Activated CD8-positive, alpha-beta memory T cell treated with anti-CD3 and anti-CD28 coated beads, Interleukin-2, amount 50 U/mL, for 24 hours (primary cell): Measurements from ENCODE around the gene SLC17A6.

Experiments used
- DNase-seq: peaks from one replicate; pipeline ENCODE4 v3.0.0-alpha.2; 2020; ENCODE audit errors: extremely low read depth

SLC17A6 gene

DNA sequence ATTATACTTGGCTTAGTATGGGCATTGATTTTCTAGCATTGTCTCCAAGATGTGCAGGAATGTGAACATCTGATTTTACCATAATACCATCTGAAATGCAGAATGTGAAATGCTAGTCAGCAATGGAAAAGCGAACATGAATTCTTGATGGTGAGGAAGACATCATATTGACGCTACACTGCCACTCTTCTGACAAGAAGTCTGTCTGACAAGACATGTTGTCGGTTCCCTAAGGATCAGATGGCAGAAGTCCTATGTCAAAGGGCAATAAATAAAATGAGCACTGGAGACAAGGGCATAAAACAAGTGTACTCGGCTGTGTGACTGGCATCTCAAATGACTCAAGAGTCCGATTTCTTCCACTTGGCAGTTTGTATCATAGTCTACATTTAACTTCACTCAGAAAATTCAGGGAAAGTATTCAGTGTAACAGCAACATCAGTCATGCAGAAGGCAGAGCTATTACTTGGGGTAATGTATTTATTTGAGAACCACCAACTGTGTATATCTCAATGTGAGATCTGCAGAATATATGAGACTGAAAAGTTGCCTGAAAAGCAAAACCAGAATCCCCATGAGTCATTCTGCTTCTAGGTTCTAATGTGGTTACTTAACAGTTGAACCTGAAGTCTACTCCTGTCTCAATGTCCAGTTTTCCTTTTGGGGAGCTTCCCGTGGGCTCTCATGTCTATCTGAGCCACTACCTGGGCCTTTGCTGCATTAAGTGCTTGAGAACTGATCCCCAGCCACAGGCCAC, 51.5 kb downstream of the SLC17A6 start:
- no peak for DNase-seq

DNA sequence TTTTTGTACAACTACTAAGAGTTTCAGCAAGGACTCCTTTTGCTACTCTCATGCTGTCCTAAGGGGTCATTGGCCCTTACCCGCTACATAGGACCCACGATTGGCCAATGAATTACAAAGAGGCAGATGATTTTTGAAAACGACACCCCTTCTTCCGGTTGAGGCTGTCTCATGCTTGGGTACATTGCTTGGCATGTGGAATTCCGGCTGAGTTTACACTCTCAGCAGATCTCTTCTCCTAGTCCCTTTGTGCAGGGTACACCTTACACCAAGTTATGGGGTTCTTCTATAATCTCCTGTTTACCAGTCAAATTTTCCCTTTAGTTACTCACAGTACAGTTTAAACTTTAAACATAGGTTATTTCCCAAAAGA, 52.1 kb downstream of the SLC17A6 start:
- no peak for DNase-seq

DNA sequence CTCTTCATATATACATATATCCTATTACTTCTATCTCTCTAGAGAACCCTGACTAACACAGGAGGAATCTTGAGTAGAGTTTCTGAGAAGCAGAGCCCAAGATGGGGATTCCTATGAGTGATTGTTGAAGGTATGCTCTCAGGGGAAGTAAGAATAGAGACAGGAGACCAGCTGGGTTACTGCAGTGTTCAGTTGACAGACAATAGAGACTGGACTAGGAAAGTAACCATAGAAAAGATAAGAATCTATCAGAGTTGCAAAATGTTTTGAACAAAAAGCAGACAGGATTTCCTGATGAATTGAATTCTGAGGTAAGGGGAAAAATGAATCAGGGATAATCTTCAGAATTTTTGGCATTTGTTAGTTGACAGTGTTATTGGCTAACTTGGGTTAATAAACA, 54.4 kb downstream of the SLC17A6 start:
- DNase-seq: no peak

DNA sequence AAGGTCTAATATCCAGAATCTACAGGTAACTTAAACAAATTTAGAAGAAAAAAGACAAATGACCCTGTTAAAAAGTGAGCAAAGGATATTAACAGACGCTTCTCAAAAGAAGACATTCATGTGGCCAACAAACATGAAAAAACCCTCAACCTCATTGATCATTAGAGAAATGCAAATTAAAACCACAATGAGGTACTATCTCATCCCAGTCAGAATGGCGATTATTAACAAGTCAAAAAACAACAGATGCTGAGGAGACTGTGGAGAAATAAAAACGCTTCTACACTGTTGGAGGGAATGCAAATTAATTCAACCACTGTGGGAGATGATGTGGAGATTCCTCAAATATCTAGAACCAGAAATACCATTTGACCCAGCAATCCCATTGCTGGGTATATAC, 67.2 kb downstream of the SLC17A6 start:
- no peak for DNase-seq

DNA sequence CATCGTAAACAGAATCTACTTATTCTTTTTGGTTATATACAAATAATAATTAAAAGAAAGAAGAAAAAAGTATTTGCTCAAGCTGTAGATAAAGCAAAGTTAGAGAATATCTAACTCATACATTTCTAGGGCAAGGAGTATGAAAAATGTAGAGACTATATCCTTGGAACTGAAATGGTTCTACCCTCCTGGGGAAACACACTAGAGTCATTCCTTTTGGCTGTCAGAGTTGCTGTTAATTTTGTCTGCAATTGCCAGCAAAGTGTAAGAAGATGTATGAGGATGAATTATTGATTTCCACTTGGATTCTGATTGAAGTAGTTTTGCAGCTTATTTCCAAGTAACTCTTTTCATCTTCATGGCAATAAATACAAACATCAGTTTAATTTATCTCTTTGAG, 69.1 kb downstream of the SLC17A6 start:
- no peak for DNase-seq

DNA sequence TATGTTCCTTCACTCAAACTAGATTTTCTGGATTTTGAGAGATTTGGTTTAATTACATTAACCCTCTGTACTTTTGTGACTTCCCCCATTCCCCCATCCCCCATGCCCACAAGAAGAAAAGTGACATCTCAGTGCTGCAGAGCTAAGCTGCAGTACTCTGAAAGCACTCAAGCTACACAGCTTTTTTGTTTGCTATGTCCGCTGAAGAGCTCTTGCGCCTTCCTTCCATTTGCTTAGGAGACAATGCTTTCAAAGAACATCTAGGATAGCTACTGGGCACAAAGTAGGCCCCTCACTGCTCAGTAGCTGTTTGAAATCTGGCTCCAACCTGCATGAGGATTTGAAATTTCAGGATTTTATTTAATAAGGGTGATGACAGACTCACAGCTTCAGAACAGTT, 69.7 kb downstream of the SLC17A6 start:
- no peak for DNase-seq

DNA sequence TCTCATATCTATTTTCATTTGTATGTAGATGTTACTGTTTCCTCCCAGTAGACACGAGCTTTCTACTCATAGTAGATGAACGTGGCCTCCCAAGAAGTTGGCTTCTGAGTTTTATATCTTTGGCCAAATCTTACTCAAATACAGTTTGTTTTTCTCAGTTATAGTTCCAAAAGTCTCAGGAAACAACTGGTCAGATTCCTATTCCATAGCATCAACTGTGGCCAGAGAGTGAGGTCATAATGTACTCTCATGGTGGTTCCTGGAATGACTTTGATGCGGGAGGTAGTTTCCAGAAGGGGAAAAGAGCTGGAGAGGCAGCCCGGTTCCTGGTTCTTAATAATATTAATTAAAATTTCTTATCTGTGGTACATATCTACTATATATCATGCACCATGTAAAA, 77.3 kb downstream of the SLC17A6 start:
- no peak for DNase-seq

DNA sequence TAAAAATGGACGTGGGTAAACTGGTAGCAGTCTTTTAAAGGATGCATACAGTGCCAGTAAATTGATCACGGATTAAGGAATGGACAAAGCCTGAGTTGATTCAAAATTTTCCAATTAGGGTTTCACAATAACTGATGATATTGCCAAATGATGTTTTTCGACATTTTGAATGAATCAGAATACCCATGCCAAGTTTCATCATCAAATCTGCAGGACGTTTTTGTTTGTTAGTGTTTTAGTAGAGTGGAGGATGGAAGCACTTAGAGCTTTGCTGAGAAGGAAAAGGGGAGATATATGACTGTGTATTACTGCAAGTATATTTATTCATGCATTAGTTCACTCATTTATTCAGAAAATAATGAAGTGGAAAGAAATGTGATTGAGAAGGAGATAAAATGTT, 78.3 kb downstream of the SLC17A6 start:
- no peak for DNase-seq

DNA sequence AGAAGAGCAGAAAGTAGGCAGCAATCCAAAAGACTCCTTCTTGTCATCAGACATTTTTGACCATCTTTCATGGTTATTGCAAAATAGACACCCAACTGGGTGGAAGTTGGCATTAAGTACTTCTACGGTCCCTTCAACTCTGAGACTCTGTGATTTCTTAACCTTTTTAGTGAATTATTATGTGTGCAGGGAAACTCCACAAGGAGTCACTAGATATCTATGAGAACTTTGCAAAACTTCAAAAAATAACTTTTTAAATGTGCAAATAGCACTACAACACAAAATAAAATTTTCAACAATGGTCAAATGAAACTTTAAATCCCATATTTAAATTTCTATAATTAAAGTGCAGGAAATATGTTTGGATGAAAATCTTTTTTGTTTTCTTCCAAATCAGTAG, 88.7 kb downstream of the SLC17A6 start:
- DNase-seq: no peak
